ENCODE results near the gene KRTAP9-3.
"Not testable (repeated sequence)": the region's sequence is repeated elsewhere in the genome, so short reads cannot be mapped to it uniquely, and the experiment has no call there.

KRTAP9-3 gene

DNA sequence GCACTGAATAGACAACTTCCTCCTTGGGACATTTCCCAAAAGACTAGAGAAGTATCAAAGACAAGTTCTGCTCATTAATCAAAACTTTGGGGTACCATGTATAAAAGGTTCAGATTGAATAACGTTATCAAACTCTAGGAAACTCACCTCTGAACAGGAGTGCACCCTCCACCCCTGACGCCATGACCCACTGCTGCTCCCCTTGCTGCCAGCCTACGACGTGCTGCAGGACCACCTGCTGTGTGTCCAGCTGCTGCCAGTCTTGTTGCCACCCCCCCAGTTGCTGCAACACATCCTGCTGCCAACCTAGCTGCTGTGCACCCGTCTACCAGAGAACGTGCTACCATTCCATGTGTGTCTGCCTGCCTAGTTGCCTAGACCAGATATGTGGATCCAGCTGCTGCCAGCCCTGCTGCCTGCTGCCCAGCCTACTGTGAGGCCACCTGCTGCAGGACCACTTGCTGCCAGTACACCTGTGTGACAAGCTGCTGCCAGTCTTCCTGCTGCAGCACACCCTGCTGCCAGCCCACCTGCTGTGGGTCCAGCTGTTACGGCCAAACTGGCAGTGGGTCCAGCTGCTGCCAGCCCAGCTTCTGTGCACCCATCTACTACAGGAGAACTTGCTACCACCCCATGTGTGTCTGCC lies 19.6 kb upstream of the KRTAP9-3 start:
- Histone ChIP-seq H3K27ac (ENCODE audit: low read depth, low read length) (no peak overlapping the region), H3K36me3 (ENCODE audit: control insufficient read depth in 1 of 2, insufficient read depth in 2 of 2, low read length in 2 of 2) (no peaks in the 10 kb centered on the region), H3K4me3 (ENCODE audit: low read depth in 1 of 2, low read length in 2 of 2) (no peak overlapping the region), H3K4me1 (ENCODE audit: control insufficient read depth in 1 of 2, insufficient read depth in 2 of 2, low read length in 2 of 2) (no peaks in the 10 kb centered on the region), H3K9ac (ENCODE audit: low read depth in 1 of 2, low read length in 2 of 2) (no peak overlapping the region), H3K27me3 (ENCODE audit: control insufficient read depth in 1 of 2, insufficient read depth in 2 of 2, low read length in 2 of 2) (peaks cover 3 to 12% of the 10 kb centered on the region in 2 donors), H3K9me3 (ENCODE audit: control insufficient read depth in 1 of 2, low read length in 2 of 2) (no peaks in the 10 kb centered on the region)

GRCh38 chr17:41215681-41216080 lies 16.6 kb upstream of the KRTAP9-3 start:
- H3K9ac ChIP-seq (ENCODE audit: low read depth in 1 of 2, low read length in 2 of 2) = no peak overlapping the region
- H3K27me3 ChIP-seq (ENCODE audit: control insufficient read depth in 1 of 2, insufficient read depth in 2 of 2, low read length in 2 of 2) = peaks cover 0 to 8% of the 10 kb centered on the region in 2 donors
- no peaks in the 10 kb centered on the region for H3K4me1 ChIP-seq (ENCODE audit: control insufficient read depth in 1 of 2, insufficient read depth in 2 of 2, low read length in 2 of 2)
- no peaks in the 10 kb centered on the region for H3K9me3 ChIP-seq (ENCODE audit: control insufficient read depth in 1 of 2, low read length in 2 of 2)
- H3K27ac ChIP-seq (ENCODE audit: low read depth, low read length) = no peak overlapping the region
- H3K36me3 ChIP-seq (ENCODE audit: control insufficient read depth in 1 of 2, insufficient read depth in 2 of 2, low read length in 2 of 2) = no peaks in the 10 kb centered on the region
- no peak overlapping the region for H3K4me3 ChIP-seq (ENCODE audit: low read depth in 1 of 2, low read length in 2 of 2)

DNA sequence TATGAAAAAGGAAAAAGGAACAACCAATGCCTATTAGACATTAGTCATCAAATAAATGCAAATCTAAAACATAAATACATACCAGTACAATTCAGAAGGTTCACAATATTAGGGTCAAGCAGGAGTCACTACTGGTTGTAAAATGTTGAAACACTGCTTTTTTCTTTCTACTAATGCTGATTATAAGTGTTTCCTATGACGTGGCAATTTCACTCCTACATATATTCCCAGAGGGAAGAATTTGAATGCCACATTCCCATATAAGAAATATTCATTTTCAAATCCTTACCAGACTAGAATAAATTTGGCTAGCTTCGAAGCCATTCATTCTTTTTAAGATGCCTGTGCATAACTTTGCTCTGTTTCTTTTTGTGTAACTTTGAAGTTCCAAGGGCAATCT lies 8.4 kb upstream of the KRTAP9-3 start:
- no peaks in the 10 kb centered on the region for H3K36me3 ChIP-seq (ENCODE audit: control insufficient read depth in 1 of 2, insufficient read depth in 2 of 2, low read length in 2 of 2)
- no peak overlapping the region for H3K27ac ChIP-seq (ENCODE audit: low read depth, low read length)
- H3K27me3 ChIP-seq (ENCODE audit: control insufficient read depth in 1 of 2, insufficient read depth in 2 of 2, low read length in 2 of 2) = peaks cover 0 to 6% of the 10 kb centered on the region in 2 donors
- H3K4me1 ChIP-seq (ENCODE audit: control insufficient read depth in 1 of 2, insufficient read depth in 2 of 2, low read length in 2 of 2) = no peaks in the 10 kb centered on the region
- no peaks in the 10 kb centered on the region for H3K9me3 ChIP-seq (ENCODE audit: control insufficient read depth in 1 of 2, low read length in 2 of 2)
- H3K9ac ChIP-seq (ENCODE audit: low read depth in 1 of 2, low read length in 2 of 2) = no peak overlapping the region
- no peak overlapping the region for H3K4me3 ChIP-seq (ENCODE audit: low read depth in 1 of 2, low read length in 2 of 2)

GRCh38 chr17:41226051-41226450 lies 6.2 kb upstream of the KRTAP9-3 start:
- no peaks in the 10 kb centered on the region for H3K36me3 ChIP-seq (ENCODE audit: control insufficient read depth in 1 of 2, insufficient read depth in 2 of 2, low read length in 2 of 2)
- peaks cover 0 to 6% of the 10 kb centered on the region in 2 donors for H3K27me3 ChIP-seq (ENCODE audit: control insufficient read depth in 1 of 2, insufficient read depth in 2 of 2, low read length in 2 of 2)
- H3K27ac ChIP-seq (ENCODE audit: low read depth, low read length) = no peak overlapping the region
- H3K9ac ChIP-seq (ENCODE audit: low read depth in 1 of 2, low read length in 2 of 2) = no peak overlapping the region
- no peaks in the 10 kb centered on the region for H3K9me3 ChIP-seq (ENCODE audit: control insufficient read depth in 1 of 2, low read length in 2 of 2)
- H3K4me3 ChIP-seq (ENCODE audit: low read depth in 1 of 2, low read length in 2 of 2) = no peak overlapping the region
- no peaks in the 10 kb centered on the region for H3K4me1 ChIP-seq (ENCODE audit: control insufficient read depth in 1 of 2, insufficient read depth in 2 of 2, low read length in 2 of 2)

GRCh38 chr17:41226598-41227095 lies 5.6 kb upstream of the KRTAP9-3 start, which contains the start of gene KRTAP9-2:
Gene KRTAP9-2 (plus strand): TSS chr17:41226648. CDS start chr17:41226655, 7 bp downstream.
- H3K36me3 ChIP-seq (ENCODE audit: control insufficient read depth in 1 of 2, insufficient read depth in 2 of 2, low read length in 2 of 2); H3K4me3 ChIP-seq (ENCODE audit: low read depth in 1 of 2, low read length in 2 of 2); H3K4me1 ChIP-seq (ENCODE audit: control insufficient read depth in 1 of 2, insufficient read depth in 2 of 2, low read length in 2 of 2); H3K27ac ChIP-seq (ENCODE audit: low read depth, low read length); H3K27me3 ChIP-seq (ENCODE audit: control insufficient read depth in 1 of 2, insufficient read depth in 2 of 2, low read length in 2 of 2); H3K9me3 ChIP-seq (ENCODE audit: control insufficient read depth in 1 of 2, low read length in 2 of 2); H3K9ac ChIP-seq (ENCODE audit: low read depth in 1 of 2, low read length in 2 of 2): not testable (repeated sequence)

GRCh38 chr17:41230094-41230493 lies 2.2 kb upstream of the KRTAP9-3 start:
- H3K9me3 ChIP-seq (ENCODE audit: control insufficient read depth in 1 of 2, low read length in 2 of 2) = no peaks in the 10 kb centered on the region
- no peak overlapping the region for H3K4me3 ChIP-seq (ENCODE audit: low read depth in 1 of 2, low read length in 2 of 2)
- H3K9ac ChIP-seq (ENCODE audit: low read depth in 1 of 2, low read length in 2 of 2) = no peak overlapping the region
- H3K4me1 ChIP-seq (ENCODE audit: control insufficient read depth in 1 of 2, insufficient read depth in 2 of 2, low read length in 2 of 2) = no peaks in the 10 kb centered on the region
- no peak overlapping the region for H3K27ac ChIP-seq (ENCODE audit: low read depth, low read length)
- peaks cover 6 to 17% of the 10 kb centered on the region in 2 donors for H3K27me3 ChIP-seq (ENCODE audit: control insufficient read depth in 1 of 2, insufficient read depth in 2 of 2, low read length in 2 of 2)
- H3K36me3 ChIP-seq (ENCODE audit: control insufficient read depth in 1 of 2, insufficient read depth in 2 of 2, low read length in 2 of 2) = no peaks in the 10 kb centered on the region

DNA sequence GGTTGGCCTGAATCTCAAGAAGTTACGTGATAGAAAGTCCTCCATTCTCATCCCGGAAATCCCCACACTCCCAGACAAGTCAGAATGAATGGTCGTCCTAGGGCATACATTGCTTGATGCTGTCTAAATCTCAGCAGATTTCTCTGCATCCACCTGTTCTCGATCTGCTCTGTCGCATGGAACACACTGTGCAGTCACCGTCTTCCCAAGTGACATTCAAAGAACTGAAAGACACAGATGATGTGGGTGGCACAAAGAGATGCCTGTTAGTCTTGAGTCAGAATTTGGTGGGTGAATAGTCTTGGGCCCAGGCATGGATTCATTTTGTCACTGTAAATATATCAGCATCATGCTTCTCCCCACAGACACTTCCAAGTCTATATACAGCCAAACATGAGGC lies 518 bp upstream of the KRTAP9-3 start:
- peaks cover 6 to 17% of the 10 kb centered on the region in 2 donors for H3K27me3 ChIP-seq (ENCODE audit: control insufficient read depth in 1 of 2, insufficient read depth in 2 of 2, low read length in 2 of 2)
- no peak overlapping the region for H3K27ac ChIP-seq (ENCODE audit: low read depth, low read length)
- no peaks in the 10 kb centered on the region for H3K36me3 ChIP-seq (ENCODE audit: control insufficient read depth in 1 of 2, insufficient read depth in 2 of 2, low read length in 2 of 2)
- H3K4me1 ChIP-seq (ENCODE audit: control insufficient read depth in 1 of 2, insufficient read depth in 2 of 2, low read length in 2 of 2) = no peaks in the 10 kb centered on the region
- H3K9me3 ChIP-seq (ENCODE audit: control insufficient read depth in 1 of 2, low read length in 2 of 2) = no peaks in the 10 kb centered on the region
- no peak overlapping the region for H3K9ac ChIP-seq (ENCODE audit: low read depth in 1 of 2, low read length in 2 of 2)
- H3K4me3 ChIP-seq (ENCODE audit: low read depth in 1 of 2, low read length in 2 of 2) = no peak overlapping the region

DNA sequence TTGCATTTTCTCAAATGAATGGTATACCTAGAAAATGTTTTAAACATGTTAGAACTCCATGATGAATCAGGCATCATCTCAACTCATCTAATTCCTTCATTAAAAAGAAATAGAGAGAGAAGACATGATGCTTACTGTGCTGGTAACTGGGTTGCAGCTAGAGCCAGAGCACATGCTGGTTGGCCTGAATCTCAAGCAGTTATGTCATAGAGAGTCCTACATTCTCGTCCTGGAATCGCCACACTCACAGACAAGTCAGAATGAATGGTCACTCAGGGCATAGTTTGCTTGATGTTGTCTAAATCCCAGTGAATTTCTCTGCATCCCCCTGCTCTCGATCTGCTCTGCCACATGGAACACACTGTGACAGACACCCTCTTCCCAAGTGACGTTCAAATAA lies 4.9 kb downstream of the KRTAP9-3 start:
- not testable (repeated sequence) for H3K9ac ChIP-seq (ENCODE audit: low read depth in 1 of 2, low read length in 2 of 2); H3K27ac ChIP-seq (ENCODE audit: low read depth, low read length); H3K36me3 ChIP-seq (ENCODE audit: control insufficient read depth in 1 of 2, insufficient read depth in 2 of 2, low read length in 2 of 2); H3K4me3 ChIP-seq (ENCODE audit: low read depth in 1 of 2, low read length in 2 of 2); H3K9me3 ChIP-seq (ENCODE audit: control insufficient read depth in 1 of 2, low read length in 2 of 2); H3K4me1 ChIP-seq (ENCODE audit: control insufficient read depth in 1 of 2, insufficient read depth in 2 of 2, low read length in 2 of 2)
- peaks cover 5 to 14% of the 10 kb centered on the region in 2 donors for H3K27me3 ChIP-seq (ENCODE audit: control insufficient read depth in 1 of 2, insufficient read depth in 2 of 2, low read length in 2 of 2)

- H3K9ac ChIP-seq (ENCODE audit: low read depth in 1 of 2, low read length in 2 of 2); H3K4me3 ChIP-seq (ENCODE audit: low read depth in 1 of 2, low read length in 2 of 2); H3K36me3 ChIP-seq (ENCODE audit: control insufficient read depth in 1 of 2, insufficient read depth in 2 of 2, low read length in 2 of 2); H3K4me1 ChIP-seq (ENCODE audit: control insufficient read depth in 1 of 2, insufficient read depth in 2 of 2, low read length in 2 of 2); H3K27ac ChIP-seq (ENCODE audit: low read depth, low read length); H3K27me3 ChIP-seq (ENCODE audit: control insufficient read depth in 1 of 2, insufficient read depth in 2 of 2, low read length in 2 of 2); H3K9me3 ChIP-seq (ENCODE audit: control insufficient read depth in 1 of 2, low read length in 2 of 2): not testable (repeated sequence)
These were observed 5.7 kb downstream of the KRTAP9-3 start, which contains the start of gene KRTAP9-8 for GRCh38 chr17:41237949-41238437. Gene KRTAP9-8 (plus strand): TSS chr17:41237999. CDS start chr17:41238052, 53 bp downstream.

GRCh38 chr17:41246995-41247787 lies 14.9 kb downstream of the KRTAP9-3 start:
- not testable (repeated sequence) for H3K9ac ChIP-seq (ENCODE audit: low read depth in 1 of 2, low read length in 2 of 2); H3K4me3 ChIP-seq (ENCODE audit: low read depth in 1 of 2, low read length in 2 of 2); H3K36me3 ChIP-seq (ENCODE audit: control insufficient read depth in 1 of 2, insufficient read depth in 2 of 2, low read length in 2 of 2); H3K9me3 ChIP-seq (ENCODE audit: control insufficient read depth in 1 of 2, low read length in 2 of 2); H3K27me3 ChIP-seq (ENCODE audit: control insufficient read depth in 1 of 2, insufficient read depth in 2 of 2, low read length in 2 of 2); H3K4me1 ChIP-seq (ENCODE audit: control insufficient read depth in 1 of 2, insufficient read depth in 2 of 2, low read length in 2 of 2); H3K27ac ChIP-seq (ENCODE audit: low read depth, low read length)
